ENCODE data around the gene EIF1AD.

GRCh38 chr11:66047541-66048365 is 45.8 kb upstream of the EIF1AD start:
- no peak for TF ChIP-seq CTCF (IDR thresholded peaks at IDR 0.05)
- no peak for TF ChIP-seq ZFX (IDR thresholded peaks at IDR 0.05; ENCODE audit: borderline replicate concordance)

Data from 22Rv1 (cell line).